Natural killer cell (primary cell): ENCODE data around the gene DIO3. TPM values are rescaled to one million over a fixed set of nuclear protein-coding genes. Genes with fewer than 3 reads are reported as not detected.

ENCODE experiments used
- ATAC-seq, 3 donors: fragments of 150-1000 bp in 2 of 3; fragments of 200-7000 bp in 1 of 3; cut with Tn5 transposase; 1 replicate in 1 of 3; 2 replicates in 2 of 3; pipeline ENCODE4 v1.10.0; 2021; ENCODE audit warnings: mild to moderate bottlenecking in 2 of 3, moderate library complexity in 2 of 3
- DNase-seq, 2 donors: peaks; one replicate each; pipeline versions ENCODE4 v3.0.0 to v3.0.0-alpha.2; 2013 to 2021; ENCODE audit warnings: mixed read lengths in 1 of 2
- H3K27ac ChIP-seq: one replicate; pipeline ENCODE4 v1.5.1; 2013; ENCODE audit warnings: mild to moderate bottlenecking, low read length
- H3K27me3 ChIP-seq: one replicate; pipeline ENCODE4 v1.6.1; 2013; ENCODE audit warnings: low read length; ENCODE audit not compliant: control insufficient read depth, insufficient read depth
- H3K36me3 ChIP-seq: one replicate; pipeline ENCODE4 v1.6.1; 2013; ENCODE audit warnings: low read length; ENCODE audit not compliant: control insufficient read depth, insufficient read depth
- H3K4me1 ChIP-seq: one replicate; pipeline ENCODE4 v1.6.1; 2013; ENCODE audit warnings: low read length; ENCODE audit not compliant: control insufficient read depth, insufficient read depth
- H3K4me3 ChIP-seq: one replicate; pipeline ENCODE4 v1.5.1; 2013; ENCODE audit warnings: low read length
- H3K9me3 ChIP-seq: one replicate; pipeline ENCODE4 v1.6.1; 2013; ENCODE audit warnings: low read length; ENCODE audit not compliant: control insufficient read depth, insufficient read depth
- H3K27ac Mint-ChIP-seq, 2 donors: one replicate each; pipeline ENCODE4 v1.8.0; 2022; ENCODE audit warnings: mild to moderate bottlenecking in 2 of 2, mixed read lengths in 2 of 2, moderate library complexity in 1 of 2
- H3K27me3 Mint-ChIP-seq, 2 donors: one replicate each; pipeline ENCODE4 v1.8.0; 2022; ENCODE audit warnings: low read depth in 2 of 2, mixed read lengths in 2 of 2
- H3K36me3 Mint-ChIP-seq: one replicate; pipeline ENCODE4 v1.8.0; 2022; ENCODE audit warnings: mixed read lengths
- H3K4me1 Mint-ChIP-seq, 2 donors: one replicate each; pipeline ENCODE4 v1.8.0; 2022; ENCODE audit warnings: mixed read lengths in 2 of 2
- H3K4me3 Mint-ChIP-seq: one replicate; pipeline ENCODE4 v1.8.0; 2022; ENCODE audit warnings: mild to moderate bottlenecking, moderate library complexity, mixed read lengths
- H3K9me3 Mint-ChIP-seq, 2 donors: one replicate each; pipeline ENCODE4 v1.8.0; 2022; ENCODE audit warnings: mixed read lengths in 2 of 2
- WGBS: methylation state at CpG from one replicate; pipeline ENCODE4 v1.1.7; 2013; ENCODE audit warnings: missing lambda C conversion rate; ENCODE audit not compliant: insufficient coverage; 5-methylcytosine and 5-hydroxymethylcytosine counted together
- intact Hi-C: fragments of 100-400 bp; cut with micrococcal nuclease; formaldehyde crosslinking; loops from one replicate; pipeline ENCODE4 v1.14.2; 2022
- total RNA-seq, 4 donors: library from RNA; stranded (reverse); fragments of 120-200 nt in 1 of 4; gene quantifications; one replicate each; pipeline versions ENCODE4 v1.2.3 to v1.2.4, GENCODE V29; 2013 to 2022
- TF ChIP-seq, protein P1 (sequence below): fragments of 200-600 bp; IDR thresholded peaks from one replicate; pipeline ENCODE4 v1.8.0; 2022; ENCODE audit warnings: antibody characterized with exemption

Gene DIO3
- total RNA-seq, 3 donors from 2014 or later (not counting 1 experiment from before 2014, with no cell fraction given): not detected

DNA sequence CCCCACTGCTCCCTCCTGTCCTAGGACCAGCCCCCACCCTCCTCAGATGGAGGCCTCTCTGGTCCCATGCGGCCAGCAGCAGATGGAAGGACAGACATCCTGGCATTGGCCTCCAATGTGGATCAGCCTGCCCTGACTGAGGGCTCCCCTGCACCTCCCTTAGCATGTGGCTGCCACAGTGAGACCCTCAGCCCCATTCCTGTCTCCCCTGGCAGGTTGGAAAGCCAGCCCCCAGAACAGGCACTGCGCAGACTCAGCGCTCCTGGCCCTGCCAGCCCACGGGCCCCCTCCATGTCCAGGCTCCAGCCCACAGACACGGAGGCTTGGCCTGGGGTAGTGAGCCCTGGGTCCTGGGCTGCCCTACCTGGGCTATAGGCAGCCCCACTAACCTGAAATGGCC lies 47.2 kb upstream of the DIO3 start:
- no peaks in the 10 kb centered on the region for H3K36me3 Mint-ChIP-seq

DNA sequence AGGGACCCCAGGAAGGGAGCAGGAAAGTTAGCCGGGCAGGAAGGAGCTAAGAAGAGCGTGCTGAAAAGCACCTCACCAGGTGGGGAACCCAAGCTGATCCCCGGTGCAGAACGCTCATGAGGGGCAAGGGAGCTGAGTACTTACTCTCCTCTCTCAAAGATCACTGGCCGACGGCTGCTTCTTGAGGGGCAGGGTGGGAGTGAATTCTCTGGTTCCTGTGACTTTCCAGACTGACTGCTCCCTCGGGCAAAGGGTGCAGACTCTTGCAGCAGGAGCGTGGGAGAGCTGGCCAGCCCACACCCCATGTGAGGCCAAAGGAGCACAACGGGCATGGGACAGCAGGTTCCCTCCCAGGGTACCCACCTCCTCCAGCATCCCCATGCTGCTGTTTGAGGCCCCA lies 44.9 kb upstream of the DIO3 start:
- no peak for ATAC-seq
- DNase-seq: no peak
- Histone ChIP-seq H3K9me3 (peaks cover 7% of the 10 kb centered on the region), H3K4me1 (peaks cover 9% of the 10 kb centered on the region), H3K36me3 (no peaks in the 10 kb centered on the region), H3K27me3 (no peaks in the 10 kb centered on the region), H3K27ac (no peak overlapping the region), H3K4me3 (no peak overlapping the region)
- intact Hi-C loops: no loop called here
- Mint-ChIP-seq H3K36me3 (no peaks in the 10 kb centered on the region), H3K27ac (no peak overlapping the region), H3K9me3 (no peaks in the 10 kb centered on the region), H3K4me1 (no peaks in the 10 kb centered on the region), H3K27me3 (no peaks in the 10 kb centered on the region), H3K4me3 (no peak overlapping the region)
- TF ChIP-seq, protein P1, sequence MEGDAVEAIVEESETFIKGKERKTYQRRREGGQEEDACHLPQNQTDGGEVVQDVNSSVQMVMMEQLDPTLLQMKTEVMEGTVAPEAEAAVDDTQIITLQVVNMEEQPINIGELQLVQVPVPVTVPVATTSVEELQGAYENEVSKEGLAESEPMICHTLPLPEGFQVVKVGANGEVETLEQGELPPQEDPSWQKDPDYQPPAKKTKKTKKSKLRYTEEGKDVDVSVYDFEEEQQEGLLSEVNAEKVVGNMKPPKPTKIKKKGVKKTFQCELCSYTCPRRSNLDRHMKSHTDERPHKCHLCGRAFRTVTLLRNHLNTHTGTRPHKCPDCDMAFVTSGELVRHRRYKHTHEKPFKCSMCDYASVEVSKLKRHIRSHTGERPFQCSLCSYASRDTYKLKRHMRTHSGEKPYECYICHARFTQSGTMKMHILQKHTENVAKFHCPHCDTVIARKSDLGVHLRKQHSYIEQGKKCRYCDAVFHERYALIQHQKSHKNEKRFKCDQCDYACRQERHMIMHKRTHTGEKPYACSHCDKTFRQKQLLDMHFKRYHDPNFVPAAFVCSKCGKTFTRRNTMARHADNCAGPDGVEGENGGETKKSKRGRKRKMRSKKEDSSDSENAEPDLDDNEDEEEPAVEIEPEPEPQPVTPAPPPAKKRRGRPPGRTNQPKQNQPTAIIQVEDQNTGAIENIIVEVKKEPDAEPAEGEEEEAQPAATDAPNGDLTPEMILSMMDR: no peak
- WGBS: 93% methylated on average over 9 of the region's 9 CpGs

More for the DNA sequence above, 47.2 kb upstream of the DIO3 start:
- no peaks in the 10 kb centered on the region for H3K27me3 Mint-ChIP-seq
- TF ChIP-seq, protein P1: no peak
- Histone ChIP-seq H3K27ac (no peak overlapping the region), H3K27me3 (no peaks in the 10 kb centered on the region), H3K4me1 (peaks cover 8% of the 10 kb centered on the region), H3K9me3 (peaks cover 7% of the 10 kb centered on the region), H3K4me3 (no peak overlapping the region), H3K36me3 (no peaks in the 10 kb centered on the region)
- no peaks in the 10 kb centered on the region for H3K4me1 Mint-ChIP-seq
- intact Hi-C loops: no loop called here
- ATAC-seq (no peak), DNase-seq (no peak)
- no peak overlapping the region for H3K27ac Mint-ChIP-seq
- H3K4me3 Mint-ChIP-seq: no peak overlapping the region
- H3K9me3 Mint-ChIP-seq: no peaks in the 10 kb centered on the region
- 88% methylated on average over 5 of the region's 5 CpGs for WGBS

DNA sequence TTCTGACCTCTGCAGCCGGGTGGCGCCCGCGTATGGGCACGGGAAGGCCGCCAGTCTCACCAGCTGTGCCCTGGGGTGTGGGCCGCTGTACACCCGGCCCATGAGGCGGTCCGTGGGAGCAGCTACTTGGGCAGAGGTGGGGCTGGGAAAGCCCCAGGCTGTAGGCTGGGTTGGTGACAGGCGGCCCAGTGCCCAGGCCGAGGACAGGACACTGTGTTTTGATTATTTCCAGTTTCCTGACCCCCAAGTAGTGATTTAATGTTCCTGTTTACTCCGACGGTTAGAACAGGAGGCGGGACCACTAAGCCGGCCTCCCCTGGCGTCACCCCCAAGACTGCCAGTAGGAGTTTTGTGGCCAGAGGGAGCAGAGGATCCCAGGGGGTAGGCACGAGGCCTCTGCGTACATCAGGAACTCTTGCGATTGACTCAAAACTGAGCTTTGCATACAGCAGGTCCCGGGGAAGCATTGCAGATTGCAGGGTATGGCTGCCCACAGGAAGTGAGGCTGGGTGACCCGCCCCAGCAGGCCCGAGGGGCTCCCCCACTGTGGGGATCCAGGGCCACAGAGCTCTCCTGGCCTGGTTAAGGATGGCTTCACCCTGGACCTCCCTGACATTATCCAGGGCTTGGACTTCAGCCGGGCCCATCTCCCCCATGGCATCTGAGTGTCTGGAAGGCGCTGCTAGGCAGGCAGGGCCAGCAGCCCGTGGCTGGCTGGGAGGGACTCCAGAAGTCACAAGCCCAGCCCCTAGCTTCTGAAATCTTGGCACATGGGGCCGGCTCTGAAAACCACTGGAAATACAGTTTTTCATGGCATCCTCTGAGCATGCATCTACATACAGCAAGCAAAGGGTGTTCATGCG lies 42.5 kb upstream of the DIO3 start:
- peak in 1 of 3 donors; percentile 22 for ATAC-seq
- 77% methylated on average over 28 of the region's 28 CpGs for WGBS
- H3K36me3 ChIP-seq: no peaks in the 10 kb centered on the region
- H3K4me3 ChIP-seq: no peak overlapping the region
- H3K4me1 ChIP-seq: peaks cover 9% of the 10 kb centered on the region
- no peak overlapping the region for H3K4me3 Mint-ChIP-seq
- no peaks in the 10 kb centered on the region for H3K36me3 Mint-ChIP-seq
- no peak overlapping the region for H3K27ac ChIP-seq
- peaks cover 0 to 4% of the 10 kb centered on the region in 2 donors for H3K27me3 Mint-ChIP-seq
- TF ChIP-seq, protein P1: no peak
- DNase-seq: no peak
- peaks cover 7% of the 10 kb centered on the region for H3K9me3 ChIP-seq
- no peaks in the 10 kb centered on the region for H3K9me3 Mint-ChIP-seq
- intact Hi-C loops: no loop called here
- no peak overlapping the region for H3K27ac Mint-ChIP-seq
- H3K27me3 ChIP-seq: no peaks in the 10 kb centered on the region
- no peaks in the 10 kb centered on the region for H3K4me1 Mint-ChIP-seq
